Progenitor cell of endocrine pancreas (in vitro differentiated cells): ENCODE measurements around the gene SELENOH. TPM values are rescaled to one million over a fixed set of nuclear protein-coding genes. Genes with fewer than 3 reads are reported as not detected.

Source experiments
- DNase-seq: peaks from one replicate; pipeline ENCODE4 v3.0.0; 2021; ENCODE audit warnings: low spot score; ENCODE audit not compliant: unreplicated experiment
- H3K27ac Mint-ChIP-seq: 2 replicates; pipeline ENCODE4 v1.8.0; 2021; ENCODE audit warnings: mild to moderate bottlenecking, moderate library complexity, mixed read lengths
- H3K27me3 Mint-ChIP-seq: 2 replicates; pipeline ENCODE4 v1.8.0; 2021; ENCODE audit warnings: mixed read lengths
- H3K36me3 Mint-ChIP-seq: 2 replicates; pipeline ENCODE4 v1.8.0; 2022; ENCODE audit warnings: mixed read lengths; ENCODE audit not compliant: insufficient read depth
- H3K4me1 Mint-ChIP-seq: 2 replicates; pipeline ENCODE4 v1.8.0; 2021; ENCODE audit warnings: low read depth, mixed read lengths
- H3K4me3 Mint-ChIP-seq: 2 replicates; pipeline ENCODE4 v1.8.0; 2021; ENCODE audit warnings: low read depth, mild to moderate bottlenecking, moderate library complexity, mixed read lengths
- H3K9me3 Mint-ChIP-seq: 2 replicates; pipeline ENCODE4 v1.8.0; 2021; ENCODE audit warnings: low read depth, mixed read lengths
- long read RNA-seq: library from polyadenylated mRNA; unstranded; transcript quantifications from one replicate; pipeline ENCODE4 v2.0.0, GENCODE V29; 2020
- total RNA-seq: library from RNA; stranded (reverse); gene quantifications from 2 replicates; pipeline ENCODE4 v1.2.1, GENCODE V29; 2021
- TF ChIP-seq, protein P1 (sequence below): fragments of 200-600 bp; sonication (generic); IDR thresholded peaks from one replicate; pipeline ENCODE4 v1.5.0; 2021; ENCODE audit warnings: antibody characterized with exemption, mild to moderate bottlenecking; ENCODE audit not compliant: unreplicated experiment

Gene SELENOH, protein sequence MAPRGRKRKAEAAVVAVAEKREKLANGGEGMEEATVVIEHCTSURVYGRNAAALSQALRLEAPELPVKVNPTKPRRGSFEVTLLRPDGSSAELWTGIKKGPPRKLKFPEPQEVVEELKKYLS
- total RNA-seq: 206 and 223 TPM in 2 replicates
- long read RNA-seq, transcript SELENOH-204 (4 exons, 818 nt): major isoform, 36 of 45 reads
- long read RNA-seq, partial matches to known transcripts: 2 of 45 reads
- long read RNA-seq, other reads (novel, unspliced or antisense): 5 of 45 reads

DNA sequence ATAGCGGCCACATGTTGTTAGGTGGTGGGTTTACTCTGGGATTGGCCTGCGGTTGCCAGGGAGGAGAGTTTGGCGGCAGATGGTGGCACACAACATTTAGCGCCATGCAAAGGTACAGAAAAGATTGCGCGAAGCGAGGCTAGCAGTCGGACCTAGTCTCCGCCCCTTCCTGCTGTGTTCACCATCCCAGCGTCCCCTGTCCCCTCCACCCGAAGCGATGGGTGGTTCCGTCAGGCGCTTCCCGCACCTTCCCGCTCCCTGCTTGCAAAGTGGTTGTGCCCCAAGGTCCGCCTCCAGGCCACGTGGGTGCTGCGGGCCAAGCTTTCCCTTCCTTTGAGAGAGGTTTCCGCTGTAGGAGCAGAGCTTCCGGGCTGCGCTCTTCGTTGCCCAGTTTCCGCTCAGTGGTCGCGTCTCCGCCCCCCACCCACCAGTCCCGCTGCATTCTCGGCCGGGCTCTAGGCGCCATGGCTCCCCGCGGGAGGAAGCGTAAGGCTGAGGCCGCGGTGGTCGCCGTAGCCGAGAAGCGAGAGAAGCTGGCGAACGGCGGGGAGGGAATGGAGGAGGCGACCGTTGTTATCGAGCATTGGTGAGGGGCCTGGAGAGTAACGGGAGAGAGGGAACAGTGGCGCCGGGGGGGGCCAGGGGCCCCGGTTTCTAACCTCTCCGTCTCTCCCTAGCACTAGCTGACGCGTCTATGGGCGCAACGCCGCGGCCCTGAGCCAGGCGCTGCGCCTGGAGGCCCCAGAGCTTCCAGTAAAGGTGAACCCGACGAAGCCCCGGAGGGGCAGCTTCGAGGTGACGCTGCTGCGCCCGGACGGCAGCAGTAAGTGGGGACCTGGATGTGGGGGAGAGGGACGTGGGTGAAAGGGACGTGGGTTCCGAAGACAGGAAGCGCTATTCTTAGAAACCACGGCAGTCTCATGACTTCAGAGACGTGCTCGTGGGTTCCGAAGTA is at the start of gene SELENOH:
Gene SELENOH (plus strand): TSS at position 360 of the 955 bp plus-strand sequence. CDS start 105 bp downstream, at position 465.
- peak within 1 kb of the TSS; percentile 95 for H3K4me3 Mint-ChIP-seq
- TF ChIP-seq, protein P1, sequence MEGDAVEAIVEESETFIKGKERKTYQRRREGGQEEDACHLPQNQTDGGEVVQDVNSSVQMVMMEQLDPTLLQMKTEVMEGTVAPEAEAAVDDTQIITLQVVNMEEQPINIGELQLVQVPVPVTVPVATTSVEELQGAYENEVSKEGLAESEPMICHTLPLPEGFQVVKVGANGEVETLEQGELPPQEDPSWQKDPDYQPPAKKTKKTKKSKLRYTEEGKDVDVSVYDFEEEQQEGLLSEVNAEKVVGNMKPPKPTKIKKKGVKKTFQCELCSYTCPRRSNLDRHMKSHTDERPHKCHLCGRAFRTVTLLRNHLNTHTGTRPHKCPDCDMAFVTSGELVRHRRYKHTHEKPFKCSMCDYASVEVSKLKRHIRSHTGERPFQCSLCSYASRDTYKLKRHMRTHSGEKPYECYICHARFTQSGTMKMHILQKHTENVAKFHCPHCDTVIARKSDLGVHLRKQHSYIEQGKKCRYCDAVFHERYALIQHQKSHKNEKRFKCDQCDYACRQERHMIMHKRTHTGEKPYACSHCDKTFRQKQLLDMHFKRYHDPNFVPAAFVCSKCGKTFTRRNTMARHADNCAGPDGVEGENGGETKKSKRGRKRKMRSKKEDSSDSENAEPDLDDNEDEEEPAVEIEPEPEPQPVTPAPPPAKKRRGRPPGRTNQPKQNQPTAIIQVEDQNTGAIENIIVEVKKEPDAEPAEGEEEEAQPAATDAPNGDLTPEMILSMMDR: no peak
- peaks cover 17% of the 10 kb centered on the region for H3K36me3 Mint-ChIP-seq
- peak within 1 kb of the TSS; percentile 99 for H3K27ac Mint-ChIP-seq
- DNase-seq: peak; percentile 92
- no peaks in the 10 kb centered on the region for H3K9me3 Mint-ChIP-seq
- H3K27me3 Mint-ChIP-seq: no peaks in the 10 kb centered on the region
- peaks cover 16% of the 10 kb centered on the region for H3K4me1 Mint-ChIP-seq

DNA sequence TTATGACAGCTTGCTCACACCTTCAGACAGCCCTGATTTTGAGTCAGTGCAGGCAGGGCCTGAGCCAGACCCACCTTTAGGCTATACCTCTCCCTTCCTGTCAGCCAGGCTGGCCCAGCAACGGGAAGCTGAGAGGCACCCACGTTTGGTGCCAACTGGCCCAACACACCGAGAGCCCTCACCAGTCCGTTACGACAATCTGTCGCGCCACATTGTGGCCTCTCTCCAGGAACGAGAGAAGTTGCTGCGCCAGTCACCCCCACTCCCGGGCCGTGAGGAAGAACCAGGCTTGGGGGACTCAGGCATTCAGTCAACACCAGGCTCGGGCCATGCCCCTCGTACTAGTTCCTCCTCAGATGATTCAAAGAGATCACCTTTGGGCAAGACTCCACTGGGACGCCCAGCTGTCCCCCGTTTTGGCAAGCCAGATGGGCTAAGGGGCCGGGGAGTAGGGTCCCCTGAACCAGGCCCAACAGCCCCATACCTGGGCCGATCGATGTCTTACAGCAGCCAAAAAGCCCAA is 42.4 kb upstream of the SELENOH start:
- H3K4me3 Mint-ChIP-seq: no peak overlapping the region
- no peak for DNase-seq
- H3K9me3 Mint-ChIP-seq: no peaks in the 10 kb centered on the region
- H3K36me3 Mint-ChIP-seq: peaks cover 20% of the 10 kb centered on the region
- TF ChIP-seq, protein P1: no peak
- H3K27me3 Mint-ChIP-seq: no peaks in the 10 kb centered on the region
- H3K4me1 Mint-ChIP-seq: no peaks in the 10 kb centered on the region
- peak overlapping the region; percentile 71 for H3K27ac Mint-ChIP-seq

DNA sequence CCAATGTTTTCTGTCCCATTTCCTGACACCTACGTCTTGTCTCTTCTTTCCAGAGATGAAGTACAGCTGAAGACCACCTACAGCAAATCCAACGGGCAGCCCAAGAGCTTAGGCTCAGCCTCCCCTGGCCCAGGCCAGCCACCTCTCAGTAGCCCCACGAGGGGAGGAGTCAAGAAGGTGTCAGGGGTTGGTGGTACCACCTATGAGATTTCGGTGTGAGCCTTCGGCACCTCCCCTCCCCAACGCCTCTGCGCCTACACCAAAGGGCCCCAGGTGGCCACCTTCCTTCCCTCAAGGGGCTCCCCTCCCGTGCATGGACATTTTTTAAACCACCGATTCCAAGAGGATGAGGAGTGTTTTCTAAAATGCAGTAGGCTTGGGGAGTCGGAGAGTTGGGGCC is 41.5 kb upstream of the SELENOH start:
- H3K4me3 Mint-ChIP-seq: no peak overlapping the region
- peaks cover 25% of the 10 kb centered on the region for H3K36me3 Mint-ChIP-seq
- TF ChIP-seq, protein P1: no peak
- H3K27ac Mint-ChIP-seq: no peak overlapping the region
- H3K27me3 Mint-ChIP-seq: no peaks in the 10 kb centered on the region
- H3K9me3 Mint-ChIP-seq: no peaks in the 10 kb centered on the region
- DNase-seq: no peak
- no peaks in the 10 kb centered on the region for H3K4me1 Mint-ChIP-seq

DNA sequence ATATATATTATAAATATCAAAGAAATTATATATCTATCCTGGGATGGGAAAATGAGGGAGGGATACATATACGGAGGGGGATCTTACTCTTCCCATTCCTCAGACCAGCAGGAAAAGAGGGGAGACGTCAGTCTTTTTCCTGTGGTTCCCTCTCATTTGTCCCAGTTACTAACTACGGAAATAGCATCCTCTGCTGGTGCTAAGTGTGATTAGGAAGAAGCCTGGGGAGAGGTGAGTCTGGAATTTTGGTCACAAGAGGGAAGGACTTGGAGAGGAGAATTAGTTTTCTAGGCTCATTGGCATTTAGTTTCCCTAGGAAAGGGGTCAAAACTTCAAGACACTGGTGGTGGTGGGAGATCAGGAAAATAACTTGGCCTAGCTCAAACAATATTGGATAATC is 40.9 kb upstream of the SELENOH start:
- Mint-ChIP-seq H3K27me3 (no peaks in the 10 kb centered on the region), H3K9me3 (no peaks in the 10 kb centered on the region), H3K4me1 (peaks cover 1% of the 10 kb centered on the region), H3K4me3 (no peak overlapping the region), H3K36me3 (peaks cover 25% of the 10 kb centered on the region), H3K27ac (no peak overlapping the region)
- TF ChIP-seq, protein P1: no peak
- no peak for DNase-seq

DNA sequence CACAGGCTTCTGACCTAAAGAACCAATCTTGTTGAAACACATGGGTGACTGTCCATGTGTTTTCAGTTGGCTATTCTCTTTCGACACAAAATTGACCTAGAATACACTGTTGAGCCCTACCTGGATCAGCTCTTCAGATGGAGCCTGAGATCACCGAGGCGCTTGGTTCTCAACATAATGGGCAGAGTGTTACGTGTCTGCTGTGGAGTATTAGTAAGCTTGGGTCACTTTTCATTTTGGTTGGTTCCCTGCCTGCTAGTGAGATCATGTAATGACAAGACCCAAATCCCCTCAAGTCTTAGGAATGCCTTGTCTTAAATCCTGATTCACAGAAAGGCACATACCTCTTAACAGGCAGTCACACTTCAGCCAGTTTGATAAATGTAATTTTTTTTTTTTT is 38.0 kb upstream of the SELENOH start:
- H3K27ac Mint-ChIP-seq: no peak overlapping the region
- DNase-seq: no peak
- TF ChIP-seq, protein P1: no peak
- no peaks in the 10 kb centered on the region for H3K9me3 Mint-ChIP-seq
- no peaks in the 10 kb centered on the region for H3K27me3 Mint-ChIP-seq
- H3K36me3 Mint-ChIP-seq: peaks cover 16% of the 10 kb centered on the region
- H3K4me3 Mint-ChIP-seq: no peak overlapping the region
- peaks cover 1% of the 10 kb centered on the region for H3K4me1 Mint-ChIP-seq
